Myometrial cell (primary cell): ENCODE data around the gene RDX. TPM values are rescaled to one million over a fixed set of nuclear protein-coding genes. Genes with fewer than 3 reads are reported as not detected.

Source experiments
- total RNA-seq: library from RNA; depleted of rRNA; stranded (reverse); fragments of >200 nt; gene quantifications from 2 replicates; pipeline ENCODE4 v1.2.3, GENCODE V29; 2015

Gene RDX
- 49.4 and 75.5 TPM in 2 replicates for total RNA-seq

GRCh38 chr11:110296226-110297075, at the start of gene RDX:
Gene RDX, minus strand, starts transcription at chr11:110296614. Its CDS starts 16,922 bp downstream, at chr11:110279692.

Other genes with a start within 250 kb of the RDX start
- 8.6 and 9.0 TPM in 2 replicates for gene ZC3H12C, start 203.2 kb downstream of the RDX start, total RNA-seq
- gene FDX1, start 133.3 kb upstream of the RDX start, total RNA-seq, result 10.7 and 14.7 TPM in 2 replicates